ENCODE results near the gene DRGX.

DRGX gene

DNA sequence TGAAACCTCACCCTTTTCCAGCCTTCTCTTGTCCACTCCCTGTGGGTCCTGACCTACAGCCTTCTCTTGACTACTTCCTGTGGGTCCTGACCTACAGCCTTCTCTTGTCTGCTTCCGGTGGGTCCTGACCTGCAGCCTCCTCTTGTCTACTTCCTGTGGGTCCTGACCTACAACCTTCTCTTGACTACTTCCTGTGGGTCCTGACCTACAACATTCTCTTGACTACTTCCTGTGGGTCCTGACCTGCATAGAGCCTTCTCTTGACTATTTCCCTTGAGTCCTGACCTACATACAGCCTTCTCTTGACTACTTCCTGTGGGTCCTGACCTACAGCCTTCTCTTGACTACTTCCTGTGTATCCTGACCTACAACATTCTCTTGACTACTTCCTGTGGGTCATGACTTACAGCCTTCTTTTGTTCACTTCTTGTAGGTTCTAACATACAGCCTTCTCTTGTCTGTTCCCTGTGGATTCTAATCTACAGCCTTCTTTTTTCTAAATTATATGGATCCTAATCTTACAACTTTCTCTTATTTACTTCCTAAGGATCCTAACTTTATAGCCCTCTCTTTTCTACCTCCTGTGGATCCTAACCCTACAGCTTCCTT lies 60.4 kb downstream of the DRGX start:
- no peak for DNase-seq (ENCODE audit: low read depth)

DNA sequence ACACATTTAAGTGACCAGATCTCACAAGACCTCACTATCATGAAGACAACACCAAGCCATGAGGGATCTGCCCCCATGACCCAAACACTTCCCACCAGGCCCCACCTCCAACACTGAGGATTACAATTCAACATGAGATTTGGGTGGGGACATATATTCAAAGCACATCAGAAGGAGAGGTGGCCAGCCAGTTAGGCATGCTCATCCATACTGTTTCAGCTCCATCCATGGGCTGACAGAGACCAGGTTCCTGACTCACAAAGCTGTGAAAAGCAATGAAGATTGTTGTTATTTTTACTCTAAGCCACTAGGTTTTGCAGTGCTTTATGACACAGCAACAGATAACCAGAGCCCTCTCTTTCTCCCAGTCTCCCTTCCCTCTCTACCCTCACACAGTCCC lies 60.9 kb downstream of the DRGX start:
- DNase-seq (ENCODE audit: low read depth), result no peak

DNA sequence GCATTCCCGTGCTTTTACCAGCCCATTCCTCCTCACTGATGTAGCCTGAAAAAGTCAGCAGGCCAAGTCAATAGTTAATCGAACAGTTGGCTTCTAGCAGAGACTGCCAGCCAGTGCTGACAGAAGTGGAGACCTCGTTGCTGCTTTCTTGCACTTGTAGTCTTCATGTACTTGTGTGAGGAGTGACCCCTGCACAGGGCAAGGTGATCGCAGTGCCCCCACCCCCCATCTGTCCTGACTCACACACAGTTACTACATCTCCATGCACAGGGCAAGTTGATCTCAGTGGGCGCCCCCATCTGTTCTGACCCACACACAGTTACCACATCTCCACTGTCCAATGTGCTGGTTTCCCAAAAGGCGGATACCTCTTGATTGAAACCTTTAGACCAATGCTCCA lies 62.7 kb downstream of the DRGX start:
- no peak for DNase-seq (ENCODE audit: low read depth)

DNA sequence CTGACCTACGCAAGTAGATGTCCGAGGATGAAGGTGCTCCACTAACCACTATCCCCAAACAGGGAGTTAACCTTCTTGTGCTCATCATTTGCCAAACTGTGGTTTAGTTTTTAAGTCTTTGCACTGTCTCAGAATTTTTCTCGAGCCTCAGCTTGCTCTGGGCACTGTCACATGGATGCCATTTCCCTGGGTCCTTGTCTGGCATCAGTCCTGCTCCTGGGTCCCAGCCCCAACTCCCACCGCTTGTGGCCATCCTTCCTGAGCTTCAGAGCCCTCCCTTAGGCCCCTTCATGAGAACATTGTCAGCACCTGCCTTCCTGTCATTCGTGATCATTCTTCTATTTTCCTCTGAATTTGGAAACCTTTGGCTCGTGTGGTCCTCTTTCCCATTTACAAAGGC lies 63.1 kb downstream of the DRGX start:
- DNase-seq (ENCODE audit: low read depth), result no peak

DNA sequence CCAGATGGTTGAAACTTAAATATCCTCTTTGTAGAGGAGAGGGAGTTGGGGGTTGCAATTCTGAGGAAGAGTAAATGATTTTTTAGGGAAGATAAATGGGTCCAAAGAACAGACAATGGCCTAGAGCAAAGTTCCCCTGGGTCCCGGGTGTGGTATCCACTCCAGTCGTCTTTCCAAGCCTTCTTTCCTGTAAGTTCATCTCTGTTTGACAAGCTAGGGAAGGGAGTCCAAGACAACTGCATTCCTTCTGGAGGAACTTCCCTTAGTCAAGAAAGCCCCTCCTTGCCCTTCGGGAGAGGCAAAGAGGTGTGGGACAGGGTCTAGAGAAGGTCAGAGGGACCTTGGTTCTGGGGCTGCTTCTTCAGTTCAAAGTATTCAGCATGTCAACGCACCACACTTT lies 63.6 kb downstream of the DRGX start:
- DNase-seq (ENCODE audit: low read depth), result no peak

DNA sequence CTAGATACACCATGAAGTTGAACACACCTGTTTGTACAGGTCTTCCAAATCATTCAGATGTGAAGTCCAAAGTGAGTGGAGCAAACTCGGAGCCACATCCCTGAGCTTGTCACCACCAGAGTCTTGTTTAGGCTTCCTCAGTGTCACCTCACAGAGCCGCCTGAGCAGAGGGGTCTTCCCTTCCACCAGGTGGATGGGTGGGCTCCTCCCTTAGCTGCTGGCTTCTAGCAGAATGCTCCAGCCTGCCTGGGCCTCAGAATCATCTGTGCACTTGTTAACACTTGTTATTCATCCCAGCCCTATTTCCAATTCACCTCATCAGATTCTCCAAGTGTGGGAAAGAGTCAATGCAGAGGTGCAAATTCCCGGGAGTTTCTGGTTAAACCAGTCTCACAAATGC lies 64.5 kb downstream of the DRGX start:
- no peak for DNase-seq (ENCODE audit: low read depth)

DNA sequence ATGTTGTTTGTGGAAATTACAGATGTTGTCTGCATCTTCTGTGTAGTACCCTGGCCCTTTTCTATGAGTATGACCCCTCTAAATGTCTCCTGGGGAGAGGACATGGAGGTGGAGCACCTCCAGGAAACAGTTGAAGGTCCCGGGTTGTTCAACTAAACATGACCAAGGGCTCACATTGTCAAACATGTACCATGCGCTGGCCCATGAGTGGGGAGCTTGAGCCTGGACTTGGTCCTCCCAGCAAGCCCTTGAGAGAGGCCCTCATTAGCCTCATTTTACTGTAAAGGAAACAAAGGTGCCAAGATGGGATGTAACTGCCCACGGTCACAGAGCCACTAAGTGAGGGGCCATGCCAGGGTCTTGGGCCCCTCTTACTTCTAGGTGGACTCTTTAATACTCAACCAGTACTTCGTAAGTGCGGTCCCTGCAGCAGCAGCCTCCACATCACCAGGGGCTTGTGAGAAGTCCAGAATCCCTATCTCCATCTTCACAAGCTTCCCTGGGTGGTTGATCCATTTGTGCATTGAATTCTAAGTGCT lies 65.7 kb downstream of the DRGX start:
- no peak for DNase-seq (ENCODE audit: low read depth)

DNA sequence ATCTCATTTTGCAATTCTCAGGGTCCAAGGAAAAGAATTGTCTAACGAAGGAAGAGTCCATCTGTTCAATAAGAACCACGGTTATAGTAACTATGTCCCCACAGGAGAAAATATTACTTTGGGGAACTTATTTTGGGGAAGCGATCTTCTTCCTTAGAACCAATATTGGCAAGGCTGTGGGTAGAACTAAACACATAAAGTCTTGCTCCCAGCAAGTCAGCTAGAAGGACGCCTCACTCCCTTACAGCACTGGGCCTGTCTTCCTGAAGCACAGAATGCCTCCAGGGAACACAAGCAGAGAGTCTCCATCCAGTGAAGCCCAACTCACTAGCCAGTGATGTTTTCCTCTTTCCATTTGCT lies 66.8 kb downstream of the DRGX start:
- no peak for DNase-seq (ENCODE audit: low read depth)

DNA sequence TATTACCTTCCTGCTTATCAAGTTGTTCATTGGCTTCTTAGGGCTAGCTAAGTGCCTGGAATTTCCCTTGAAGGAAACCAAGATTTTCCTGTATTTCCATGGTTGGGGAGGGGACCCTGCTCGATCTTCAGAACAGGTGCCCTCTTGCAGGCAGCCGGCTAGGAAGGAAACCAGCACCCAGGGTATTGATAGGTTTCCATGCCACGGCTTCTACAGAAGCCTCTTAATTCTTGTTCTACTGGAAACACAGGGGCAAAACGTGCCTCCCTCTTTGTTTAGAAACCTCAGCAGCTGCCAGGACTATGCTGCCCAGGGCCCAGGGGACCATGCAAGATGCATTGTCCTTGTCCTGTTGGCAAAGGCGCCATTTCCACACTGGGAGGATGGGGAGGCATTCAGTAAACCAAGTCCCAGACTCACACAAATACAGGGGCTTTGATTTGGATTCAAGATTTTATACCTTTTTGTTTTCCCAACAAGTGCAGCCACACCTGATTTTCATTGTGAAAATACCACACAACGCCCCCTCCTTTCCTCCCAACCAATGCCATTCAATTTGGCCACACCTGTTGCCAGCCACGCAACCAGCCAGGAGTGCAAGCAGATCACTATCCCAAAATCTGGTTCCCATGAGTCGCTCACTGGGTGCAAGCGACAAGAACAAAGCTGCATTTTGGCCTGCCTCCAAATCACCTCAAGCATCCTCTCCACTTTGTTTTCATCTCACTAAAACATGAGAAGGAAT lies 67.3 kb downstream of the DRGX start:
- no peak for DNase-seq (ENCODE audit: low read depth)

DNA sequence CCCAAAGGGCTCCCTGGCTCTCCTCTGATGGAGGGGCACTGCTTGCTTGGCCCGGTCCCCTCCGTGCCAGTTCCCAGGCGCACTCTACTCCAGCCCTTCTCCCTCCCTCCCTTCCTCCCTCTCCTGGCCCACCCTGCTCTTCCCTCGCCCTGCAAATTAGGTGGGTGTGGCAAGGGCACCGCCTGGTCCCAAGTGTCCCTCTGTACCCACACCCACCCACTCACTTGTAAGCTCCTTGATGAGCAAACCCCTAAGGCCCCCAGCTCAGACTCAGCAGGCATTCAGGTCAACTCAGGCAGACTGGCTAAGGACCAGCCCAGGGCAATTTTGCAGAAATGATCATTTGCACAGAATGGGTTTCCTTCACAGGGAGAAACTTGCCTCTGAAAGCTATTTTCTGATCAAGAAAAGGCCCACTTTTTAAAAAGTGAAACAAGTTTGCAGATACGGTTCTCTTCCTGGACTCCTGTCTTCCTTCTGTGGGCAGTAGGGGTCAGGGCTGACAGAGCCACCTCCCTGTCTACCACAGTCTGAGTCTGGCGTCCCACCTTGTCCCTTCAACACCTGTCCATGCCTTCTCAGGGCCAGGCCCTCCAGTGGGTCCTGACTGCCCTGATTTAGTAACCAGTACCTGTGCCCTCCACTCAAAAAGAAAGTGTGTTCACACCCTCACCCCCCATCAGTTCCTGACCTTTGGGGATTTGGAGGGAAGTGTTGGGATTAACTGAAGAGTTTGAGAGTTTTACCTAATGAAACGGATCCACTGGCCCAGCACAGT lies 68.7 kb downstream of the DRGX start:
- no peak for DNase-seq (ENCODE audit: low read depth)

DNA sequence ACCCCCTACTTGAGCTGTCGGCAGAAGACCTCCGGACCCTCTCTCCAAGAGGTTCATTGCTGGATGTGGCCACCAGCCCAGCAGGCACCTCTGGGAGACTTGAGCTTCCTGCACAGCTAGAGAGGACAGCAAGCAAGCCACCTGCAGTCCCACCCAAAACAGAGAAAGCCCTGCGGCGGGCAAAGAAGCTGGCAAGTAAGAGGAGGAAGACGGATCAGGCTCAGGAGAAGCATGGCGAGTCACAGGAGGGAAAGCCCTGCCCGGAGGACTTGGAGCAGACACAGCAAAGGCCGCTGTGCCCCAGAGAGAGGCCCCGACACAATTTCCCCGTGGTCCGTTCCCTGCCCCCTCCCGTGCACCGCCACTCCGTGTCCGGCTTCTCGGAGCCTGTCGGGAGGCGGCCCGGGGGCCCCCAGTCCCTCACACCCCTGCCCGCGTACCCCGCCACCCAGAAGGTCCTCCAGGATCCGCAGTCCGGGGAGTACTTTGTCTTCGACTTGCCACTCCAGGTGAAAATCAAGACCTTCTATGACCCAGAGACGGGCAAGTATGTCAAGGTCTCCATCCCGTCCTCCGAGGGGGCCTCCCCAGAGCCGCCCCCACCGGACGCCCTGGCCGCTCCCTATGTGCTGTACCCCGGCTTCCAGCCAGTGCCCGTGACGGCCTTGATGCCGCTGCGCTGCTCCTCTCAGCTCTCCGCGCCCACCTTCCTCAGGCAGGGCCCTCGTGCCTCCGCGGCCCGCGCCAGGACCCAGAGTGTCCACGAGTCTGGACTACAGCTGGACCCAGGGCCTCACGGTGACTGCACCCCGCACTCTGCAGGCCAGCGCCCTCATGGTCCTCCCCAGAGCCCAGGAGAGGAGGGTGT lies 69.7 kb downstream of the DRGX start:
- no peak for DNase-seq (ENCODE audit: low read depth)

DNA sequence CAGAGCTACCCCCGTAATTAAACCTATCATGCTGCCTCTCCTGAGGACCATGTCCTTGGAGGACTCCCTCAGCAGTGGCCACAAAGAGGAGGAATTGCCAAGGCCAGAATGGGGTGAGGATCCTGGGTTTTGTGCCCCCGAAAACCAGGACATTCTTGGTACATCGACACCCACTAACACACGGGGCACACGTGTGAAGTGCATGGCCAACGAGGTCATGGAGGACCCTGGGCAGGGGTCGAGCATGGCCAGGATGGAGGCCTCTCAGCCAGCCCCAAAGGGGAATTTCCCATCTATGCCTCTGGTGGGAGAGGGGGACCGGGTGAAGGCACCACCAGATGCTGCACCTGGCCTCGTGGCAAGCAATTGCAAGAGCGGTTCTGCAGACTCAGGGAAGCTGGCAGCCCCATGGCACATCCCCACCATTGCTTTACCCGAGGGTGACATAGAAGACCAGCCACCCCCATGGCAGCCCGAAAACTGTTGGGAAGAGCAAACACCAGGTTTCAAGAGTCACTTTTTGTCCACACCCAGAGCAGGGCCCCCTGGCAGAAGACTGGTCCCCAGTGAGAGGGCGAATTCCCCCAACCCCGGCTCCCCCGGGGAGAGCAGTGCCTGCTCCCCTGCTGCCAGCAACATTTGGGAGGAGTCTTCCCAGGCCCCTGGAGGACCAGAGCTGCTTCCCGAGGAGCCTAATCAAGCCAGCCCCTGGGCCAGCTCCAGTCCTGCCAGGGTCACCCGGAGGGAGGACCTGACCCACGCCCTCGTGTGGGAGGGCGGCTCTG lies 70.6 kb downstream of the DRGX start:
- no peak for DNase-seq (ENCODE audit: low read depth)

DNA sequence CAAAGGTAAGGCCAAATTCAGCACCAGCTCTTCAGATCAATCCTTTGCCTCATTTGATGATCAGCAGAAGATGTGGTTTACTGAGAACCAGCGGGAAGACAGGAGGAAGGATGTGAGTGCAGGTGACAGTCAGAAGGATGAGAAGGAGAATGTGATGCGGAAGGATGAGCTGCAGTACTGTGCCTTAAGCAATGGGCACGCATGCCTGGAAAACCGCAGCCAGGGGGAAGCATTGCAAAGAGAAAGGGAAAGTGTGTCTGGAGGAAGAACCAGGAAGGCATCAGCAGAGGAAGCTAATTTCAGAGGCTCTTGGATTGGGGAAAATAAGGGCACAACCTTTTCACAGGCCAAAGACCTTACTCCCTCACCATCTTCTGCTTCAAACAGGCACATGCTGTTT lies 71.2 kb downstream of the DRGX start:
- no peak for DNase-seq (ENCODE audit: low read depth)

DNA sequence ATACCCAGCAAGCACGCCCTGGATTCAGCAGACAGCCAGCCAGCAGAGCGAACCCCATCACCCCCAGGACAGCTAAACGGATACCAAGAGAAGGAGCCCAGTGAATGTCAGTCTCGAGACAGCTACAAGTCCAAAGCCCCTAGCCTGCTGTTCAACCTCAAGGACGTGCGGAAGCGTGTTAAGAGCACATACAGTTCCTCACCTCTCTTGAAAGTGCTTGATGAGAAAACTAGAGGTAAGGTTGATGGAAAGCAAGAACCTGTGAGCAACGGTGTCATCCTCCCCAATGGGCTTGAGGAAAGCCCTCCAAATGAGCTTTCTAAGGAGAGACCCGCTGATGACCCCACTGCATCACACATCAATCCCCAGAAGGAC lies 72.0 kb downstream of the DRGX start:
- no peak for DNase-seq (ENCODE audit: low read depth)

DNA sequence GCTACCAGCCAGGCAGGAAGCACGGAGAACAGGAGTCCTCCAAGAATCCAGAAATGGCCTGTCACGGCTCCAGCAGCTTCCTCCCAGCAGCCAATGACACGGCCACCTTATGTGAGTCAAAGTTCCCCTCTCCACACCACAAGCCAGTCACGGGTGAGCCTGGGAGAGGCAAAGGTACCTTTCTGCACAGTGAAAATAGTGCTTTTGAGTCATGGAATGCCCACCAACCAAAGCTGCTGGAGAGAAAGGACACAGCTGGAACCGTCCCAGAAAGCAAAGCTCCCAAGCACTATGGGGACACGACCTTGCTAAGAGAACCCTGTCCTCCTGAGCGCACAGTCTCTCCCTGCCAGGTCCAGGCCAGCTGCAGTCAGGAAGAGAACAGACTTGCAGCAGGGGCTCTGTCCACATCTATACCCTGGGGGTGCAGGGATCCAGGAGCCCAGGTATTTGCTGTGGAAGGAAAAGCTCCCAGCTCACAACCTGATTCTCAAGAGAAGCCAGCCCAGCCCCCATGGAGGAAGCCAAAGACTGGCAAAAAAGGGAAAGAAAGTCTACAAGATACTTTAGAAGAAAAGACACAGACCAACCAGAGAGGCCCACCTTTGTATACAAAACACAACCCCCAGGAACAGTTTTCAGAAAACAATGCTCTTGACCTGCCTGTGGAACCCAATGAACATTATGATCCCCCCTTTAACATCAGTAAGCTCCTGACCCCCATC lies 72.6 kb downstream of the DRGX start:
- DNase-seq (ENCODE audit: low read depth), result no peak

DNA sequence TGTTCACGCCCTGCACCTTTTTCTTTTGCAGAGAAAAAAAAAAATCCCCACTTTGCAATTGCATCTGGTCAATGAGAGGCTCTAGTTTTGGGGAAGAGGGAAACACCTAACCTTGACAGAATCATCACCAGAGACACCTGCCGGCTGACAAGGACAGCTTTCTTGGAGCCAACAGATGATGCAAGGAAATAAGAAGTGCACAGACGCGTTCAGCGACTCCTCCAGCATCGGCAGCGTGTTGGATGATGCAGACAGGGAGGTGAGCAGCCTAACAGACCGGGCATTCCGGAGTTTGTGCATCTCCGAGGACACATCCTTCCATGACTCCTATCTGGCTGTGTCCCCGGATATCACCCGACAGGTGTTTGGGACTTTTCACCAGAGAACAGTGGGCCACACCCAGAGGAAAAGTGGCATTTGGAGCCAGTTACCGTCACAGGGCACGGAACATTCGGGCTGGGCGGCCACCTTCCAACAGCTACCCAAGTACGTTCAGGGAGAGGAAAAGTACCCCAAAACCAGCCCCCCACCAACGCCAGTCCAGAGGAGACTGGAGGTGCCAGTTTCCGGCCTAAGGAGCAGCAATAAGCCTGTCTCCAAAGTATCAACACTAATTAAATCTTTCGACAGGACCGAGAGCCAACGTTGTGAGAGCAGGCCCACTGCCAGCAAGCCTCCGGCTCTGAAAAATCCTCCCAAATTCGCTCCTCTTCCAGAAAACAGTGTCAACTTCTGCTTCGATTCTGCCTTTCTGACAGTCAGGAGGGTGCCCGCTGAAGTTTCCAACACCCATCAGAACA lies 73.3 kb downstream of the DRGX start:
- DNase-seq (ENCODE audit: low read depth), result no peak

DNA sequence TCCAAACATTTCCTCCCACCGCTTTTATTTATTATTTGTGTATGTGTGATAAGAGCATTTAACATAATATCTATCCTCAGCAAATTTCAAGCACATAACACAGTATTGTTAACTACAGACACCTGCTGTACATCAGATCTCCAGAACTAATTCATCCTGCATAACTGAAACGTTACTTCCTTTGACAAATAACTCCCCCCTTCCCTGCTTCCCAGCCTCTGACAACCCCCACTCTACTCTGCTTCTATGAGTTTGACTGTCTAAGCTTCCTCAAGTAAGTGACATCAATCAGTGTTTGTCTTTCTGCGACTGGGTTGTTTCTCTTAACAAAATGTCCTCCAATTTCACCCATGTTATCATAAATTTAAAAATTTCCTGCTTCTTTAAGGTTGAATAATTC lies 74.9 kb downstream of the DRGX start:
- DNase-seq (ENCODE audit: low read depth), result no peak

DNA sequence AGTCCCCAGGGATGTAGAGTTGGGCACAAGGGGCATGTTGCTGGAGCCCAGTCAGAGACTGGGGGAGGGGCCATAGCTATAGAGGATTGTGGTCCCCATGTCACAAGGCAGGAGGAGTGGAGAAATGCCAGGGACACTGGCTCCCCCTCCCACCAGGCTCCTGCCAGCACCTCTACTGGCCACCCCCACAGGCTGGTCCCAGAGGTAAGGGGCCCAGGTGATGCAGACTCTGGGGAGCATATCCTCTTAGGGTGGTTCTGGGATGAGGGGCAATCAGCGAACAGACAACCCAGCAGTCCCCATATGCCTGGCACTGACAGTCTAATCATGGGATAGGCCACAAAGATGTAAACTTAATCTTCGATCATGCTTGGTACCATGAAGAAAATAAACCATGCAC lies 75.7 kb downstream of the DRGX start:
- no peak for DNase-seq (ENCODE audit: low read depth)

DNA sequence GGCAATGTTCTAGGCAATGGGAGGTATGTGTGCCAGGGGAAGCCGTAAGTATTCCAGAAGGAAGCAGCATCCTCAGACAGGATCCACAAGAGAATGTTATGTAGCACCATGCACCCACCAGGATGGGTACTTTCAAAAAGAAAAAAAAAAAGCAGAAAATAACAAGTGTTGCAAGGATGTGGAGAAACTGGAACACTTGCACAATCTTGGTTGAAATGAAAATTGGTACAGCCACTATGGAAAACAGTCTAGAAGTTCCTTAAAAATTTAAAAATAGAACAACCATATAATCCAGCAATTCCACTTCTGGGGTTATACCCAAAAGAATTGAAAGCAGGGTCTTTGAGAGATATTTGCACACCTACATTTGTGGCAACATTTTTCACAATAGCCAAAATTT lies 76.7 kb downstream of the DRGX start:
- DNase-seq (ENCODE audit: low read depth), result no peak

DNA sequence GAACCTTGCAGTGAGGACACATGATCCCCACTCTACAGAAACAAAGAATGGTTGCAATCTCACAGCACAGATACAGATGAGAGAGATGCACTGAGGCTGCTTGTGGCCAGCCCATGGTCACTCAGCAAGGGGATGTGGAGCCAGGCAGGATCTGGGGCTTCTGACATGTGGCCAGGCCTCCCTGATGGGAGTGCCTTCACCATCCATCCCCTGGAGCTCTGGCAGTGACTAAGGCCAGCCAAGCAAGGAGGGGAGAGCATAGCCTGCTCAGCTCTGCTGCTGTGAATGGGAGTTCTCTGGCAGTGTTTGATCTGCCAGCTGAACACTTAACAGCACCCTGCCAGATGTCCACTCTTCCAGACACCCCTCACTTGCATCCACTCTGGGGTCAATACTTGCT lies 77.1 kb downstream of the DRGX start:
- DNase-seq (ENCODE audit: low read depth), result no peak
